Measurements from ENCODE around the gene RBM26.

- TF ChIP-seq MAX (IDR thresholded peaks at IDR 0.05) (no peak), RAD21 (IDR thresholded peaks at IDR 0.05; ENCODE audit: low read depth) (no peak)
These were observed 4.6 kb downstream of the RBM26 start for GRCh38 chr13:79401259-79402070.
